Mesenteric fat pad (tissue), 1 donor: ENCODE results near the gene FBXL14. TPM values are rescaled to one million over a fixed set of nuclear protein-coding genes. Genes with fewer than 3 reads are reported as not detected.

Experiments
- DNase-seq: peaks from one replicate; pipeline ENCODE4 v3.0.0-alpha.2; 2020; ENCODE audit warnings: low spot score
- total RNA-seq: library from RNA; stranded (reverse); fragmentation: NEBNext Ultra II Directional; extraction: Animal tissue kit (Norgen Biotek cat#: 25700); gene quantifications from one replicate; pipeline ENCODE4 v1.2.1, GENCODE V29; 2021
- donor health status: DM: yes; HTN: yes; CAD: no.

FBXL14 gene
- total RNA-seq, 1 donor from 2014 or later: 8.4 TPM

DNA sequence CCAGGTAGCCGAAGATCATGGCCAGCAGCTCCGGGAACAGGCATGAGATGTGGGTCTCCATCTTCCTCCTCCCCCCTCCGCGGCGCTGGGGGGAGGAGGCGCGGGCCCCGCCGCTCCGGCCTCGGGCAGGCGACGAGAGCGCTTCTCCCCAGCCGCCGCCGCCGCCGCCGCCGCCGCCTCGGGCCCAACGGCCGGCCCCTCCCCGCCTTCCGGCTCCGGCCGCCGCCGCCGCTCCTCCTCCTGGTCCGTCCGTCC is 448 bp downstream of the FBXL14 start:
- no peak for DNase-seq

DNA sequence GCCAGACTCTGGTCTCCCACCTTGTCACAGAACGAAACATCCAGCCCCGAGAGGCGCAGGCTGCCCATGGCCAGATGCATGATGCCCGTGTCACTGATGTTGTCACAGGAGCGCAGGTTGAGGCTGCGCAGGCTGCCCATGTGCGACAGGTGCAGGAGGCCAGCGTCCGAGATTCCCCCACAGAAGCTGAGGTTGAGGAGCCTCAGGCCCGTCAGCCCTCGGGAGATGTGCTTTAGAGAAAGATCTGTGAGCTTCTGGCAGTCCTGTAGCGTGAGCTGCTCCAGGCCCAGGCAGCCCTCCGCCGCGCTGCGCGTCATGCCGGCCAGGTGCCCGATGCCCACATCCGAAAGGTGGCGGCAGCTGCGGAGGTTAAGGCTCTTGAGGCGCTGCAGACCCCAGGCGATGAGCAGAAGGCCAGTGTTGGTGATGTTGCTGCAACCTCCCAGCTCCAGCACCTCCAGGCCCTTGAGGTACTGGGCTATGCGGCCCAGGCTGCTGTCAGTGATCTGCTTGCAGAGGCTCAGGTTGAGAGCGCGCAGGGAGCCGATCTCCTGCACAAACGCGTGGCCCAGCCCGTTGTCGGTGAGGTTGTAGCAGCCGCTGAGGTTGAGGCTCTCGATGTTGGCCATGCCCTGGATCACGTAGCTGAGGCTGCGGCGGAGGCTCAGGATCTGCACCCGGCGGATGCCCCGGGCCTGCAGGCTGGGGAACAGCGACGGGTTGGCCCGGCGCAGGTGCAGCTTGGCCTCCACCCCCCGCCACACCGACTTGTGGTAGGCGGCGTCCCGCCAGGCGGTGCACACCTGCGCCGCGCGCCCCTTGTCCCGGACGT is 991 bp downstream of the FBXL14 start:
- DNase-seq: no peak

DNA sequence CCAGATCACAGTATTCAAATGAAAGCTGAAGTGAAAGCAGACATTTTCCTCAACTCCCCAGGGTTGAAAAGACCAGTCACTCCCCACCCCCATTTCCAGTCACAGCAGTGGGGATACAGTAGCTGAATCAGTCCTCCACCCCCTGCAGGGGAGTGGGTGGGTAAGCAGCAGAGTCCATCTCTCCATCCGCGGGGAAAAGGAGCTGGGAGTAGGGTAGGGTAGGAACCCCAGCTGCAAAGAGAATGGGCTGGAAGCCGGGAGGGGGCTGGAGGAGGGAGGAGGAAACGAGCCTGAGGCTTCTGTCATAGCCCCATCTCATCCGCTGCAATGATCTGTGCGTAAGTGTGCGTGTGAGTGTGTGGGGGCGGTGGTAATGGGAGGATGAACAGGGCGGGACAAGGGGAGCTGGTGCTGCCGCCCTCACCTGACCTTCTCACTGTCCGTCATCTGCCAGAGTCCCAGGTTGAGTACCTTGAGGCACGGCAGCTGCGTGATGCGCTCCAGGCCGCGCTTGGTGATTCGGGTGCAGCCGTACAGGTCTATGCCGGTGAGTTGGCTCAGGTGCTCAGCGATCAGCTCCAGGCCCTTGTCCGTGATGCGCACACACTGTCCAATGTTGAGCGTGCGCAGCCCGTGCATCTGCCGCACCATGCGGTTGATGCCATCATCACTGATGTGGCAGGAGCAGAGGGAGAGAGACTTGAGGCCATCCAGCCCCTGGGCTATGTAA is 1.8 kb downstream of the FBXL14 start:
- DNase-seq: no peak

DNA sequence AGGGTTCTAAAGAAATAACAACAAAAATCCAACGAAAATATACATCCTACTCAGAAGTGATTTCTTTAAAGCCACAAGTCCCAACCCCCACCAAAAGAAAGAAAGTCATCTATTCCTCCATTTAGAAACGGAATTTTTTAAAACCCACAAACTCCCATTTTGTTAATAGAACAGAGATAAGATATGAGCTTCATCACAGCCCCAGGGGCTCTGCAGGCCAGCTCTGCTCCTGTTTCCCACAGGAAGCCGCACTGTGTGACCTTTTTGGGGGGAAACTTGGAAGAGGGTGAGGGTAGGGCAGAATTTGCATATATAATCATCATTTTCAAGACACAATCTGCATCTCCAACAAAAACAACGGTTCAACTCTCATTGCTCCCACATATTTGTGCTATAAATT is 2.8 kb downstream of the FBXL14 start:
- DNase-seq: no peak

DNA sequence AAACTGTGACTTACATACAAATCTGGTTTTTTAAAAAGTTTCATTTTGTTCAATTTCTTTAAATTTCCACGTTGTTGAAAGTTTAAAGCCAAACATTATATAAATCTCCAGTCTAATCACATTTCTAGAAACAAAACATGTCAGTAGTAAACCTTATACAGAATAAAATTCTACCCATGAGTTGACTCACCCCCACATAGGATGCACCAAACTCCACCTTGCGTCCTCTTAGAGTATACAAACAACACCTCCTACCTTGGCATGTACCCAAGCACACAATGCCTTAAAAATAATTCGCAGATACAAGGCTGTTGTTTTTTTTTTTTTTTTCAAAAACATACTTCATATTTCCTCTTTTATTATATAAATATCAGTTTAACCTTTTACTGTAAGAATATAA is 3.3 kb downstream of the FBXL14 start:
- no peak for DNase-seq

DNA sequence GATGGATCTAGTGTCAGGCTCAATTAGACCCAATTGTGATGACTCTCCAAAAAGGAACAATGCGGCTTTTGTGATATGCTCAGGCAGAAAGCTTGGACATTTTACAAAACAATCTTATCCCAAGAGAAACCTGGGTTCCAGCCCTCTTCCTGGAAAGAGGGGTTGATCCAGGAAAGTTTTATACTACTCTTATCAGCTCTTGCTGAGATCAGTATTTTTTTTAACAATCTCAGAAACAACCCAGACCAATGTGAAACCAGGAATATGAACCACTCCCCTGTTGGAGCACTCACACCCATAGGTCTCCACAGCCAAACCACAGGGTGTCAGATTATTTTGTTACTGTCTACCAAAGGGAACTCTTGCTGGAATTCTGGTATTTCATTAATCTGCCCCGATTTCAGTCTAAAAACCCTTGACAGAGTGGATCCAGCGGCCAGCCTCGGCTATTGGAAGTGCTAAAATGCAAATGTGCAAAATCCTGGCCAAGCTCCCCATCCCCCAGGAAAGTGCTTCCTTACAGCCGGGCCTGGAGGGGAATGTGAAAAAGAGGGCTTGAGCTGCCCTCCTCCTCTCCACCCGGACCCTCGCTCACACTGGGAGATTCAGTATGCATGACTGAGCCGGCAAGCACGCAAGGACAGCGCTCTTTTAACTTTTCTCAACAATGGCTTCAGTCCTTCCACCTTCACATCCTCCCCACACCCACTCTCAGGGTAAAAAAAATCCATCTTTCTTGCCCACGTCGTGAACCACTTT is 4.0 kb downstream of the FBXL14 start:
- no peak for DNase-seq

DNA sequence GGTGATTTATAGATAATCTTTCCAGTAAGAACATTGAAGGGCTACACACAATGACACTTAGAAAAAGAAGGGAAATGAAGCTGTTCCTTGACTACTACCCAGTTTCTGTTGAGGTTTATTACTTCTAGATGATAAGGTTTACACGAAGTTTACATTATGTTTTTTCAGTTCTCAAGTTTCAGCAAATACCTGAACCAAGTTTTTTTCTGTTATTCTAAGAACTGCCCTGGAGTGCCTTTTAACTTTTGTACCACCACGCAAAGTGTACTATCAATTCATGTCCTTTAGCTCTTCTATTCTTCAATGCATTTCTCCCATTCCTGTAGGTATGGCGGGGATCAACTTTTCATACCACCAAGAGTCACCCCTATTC is 5.8 kb downstream of the FBXL14 start:
- no peak for DNase-seq

DNA sequence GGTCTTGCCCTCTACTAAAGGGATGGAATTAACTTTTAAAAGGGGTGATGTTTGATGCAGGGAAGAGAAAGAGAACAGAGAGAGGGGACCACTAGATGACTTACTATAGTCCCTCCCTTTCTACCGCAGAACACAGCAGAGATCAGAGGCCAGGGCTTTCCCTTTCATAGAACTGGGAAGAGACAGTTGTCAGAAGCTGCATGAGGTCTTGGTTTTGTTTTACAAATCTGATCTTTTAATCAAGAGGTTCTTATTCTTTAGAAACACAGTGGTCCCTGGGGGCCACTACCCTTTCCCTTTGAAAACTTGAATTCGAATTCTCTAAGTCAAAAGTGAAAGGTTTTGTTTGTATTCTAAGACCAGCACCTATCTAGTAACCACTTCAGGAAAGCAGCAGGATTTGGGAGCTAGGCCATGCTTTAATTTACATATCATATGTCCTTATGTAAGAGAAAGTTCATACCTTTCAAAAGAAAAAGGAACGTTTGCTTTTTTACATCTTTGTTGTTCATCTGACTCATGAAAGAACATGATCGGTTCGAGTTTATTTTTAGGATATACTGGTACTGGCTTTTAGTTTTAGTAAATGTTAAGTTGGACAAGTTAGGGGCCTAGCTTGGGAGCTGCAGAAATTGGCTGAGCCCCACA is 6.3 kb downstream of the FBXL14 start:
- no peak for DNase-seq

DNA sequence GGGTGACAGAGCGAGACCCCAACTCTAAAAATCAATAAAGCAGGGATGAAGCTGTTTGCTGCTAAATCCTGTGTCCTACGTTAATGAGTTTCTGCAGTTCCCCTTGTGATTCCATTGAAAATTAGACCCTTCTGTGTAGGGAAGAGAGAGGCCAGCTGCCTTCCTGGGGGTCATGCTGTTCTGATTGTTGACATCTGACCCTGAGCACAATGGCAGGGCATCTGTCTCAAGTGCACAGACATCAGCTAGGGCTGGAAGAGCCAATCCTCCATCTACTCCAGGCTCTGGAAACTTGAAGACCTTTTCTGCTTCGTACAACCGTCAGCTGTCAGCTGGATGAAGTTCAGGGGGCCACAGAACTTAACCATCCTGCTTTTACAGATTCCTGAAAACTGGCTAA is 10.1 kb downstream of the FBXL14 start:
- DNase-seq: no peak

DNA sequence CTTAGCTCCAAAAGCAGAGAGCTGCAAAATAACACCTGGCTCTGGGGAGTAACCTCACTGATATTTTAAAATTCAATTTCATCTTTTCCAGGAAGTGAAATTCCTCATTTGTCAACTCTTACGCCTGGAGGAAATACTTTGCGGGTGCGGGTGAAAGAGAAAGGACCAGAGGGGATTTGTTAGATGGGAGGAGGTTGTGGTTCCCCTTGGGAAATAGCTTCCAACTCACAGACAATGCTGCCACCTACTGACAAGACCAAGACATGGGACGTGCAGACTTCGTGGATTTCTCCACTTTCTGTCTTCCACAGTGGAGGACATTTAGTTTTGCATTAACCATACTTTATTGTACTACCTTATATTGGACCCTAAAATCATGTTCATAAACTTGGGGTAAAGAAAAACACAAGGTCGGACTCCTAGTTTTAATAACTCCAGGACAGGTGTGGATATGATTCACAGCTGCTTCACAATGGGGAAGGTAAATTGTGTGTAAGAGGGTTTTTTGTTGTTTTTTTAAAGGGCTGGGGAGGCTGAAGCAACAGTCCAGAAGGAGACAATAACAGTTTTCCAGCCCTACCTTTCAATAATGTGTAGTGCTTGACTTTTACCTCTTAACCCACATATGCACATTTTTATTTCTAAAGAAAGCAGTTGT is 10.8 kb downstream of the FBXL14 start:
- DNase-seq: no peak

DNA sequence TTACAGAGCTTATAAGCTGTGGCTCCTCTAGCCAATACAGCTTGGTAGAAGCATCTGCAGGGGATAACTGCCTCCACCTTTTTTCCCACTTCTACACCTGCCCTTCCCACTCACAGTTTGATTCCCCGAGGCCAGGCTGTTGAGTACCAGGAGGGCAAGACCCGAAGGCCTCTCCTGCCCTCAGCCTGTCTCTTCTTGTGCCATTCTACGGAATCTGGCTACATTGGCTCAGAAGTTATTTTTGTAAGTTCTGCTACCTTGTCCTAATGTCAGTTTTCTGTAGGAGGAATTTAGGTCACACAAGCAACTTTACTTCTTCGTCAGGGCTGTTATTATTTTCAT is 11.7 kb downstream of the FBXL14 start:
- no peak for DNase-seq

DNA sequence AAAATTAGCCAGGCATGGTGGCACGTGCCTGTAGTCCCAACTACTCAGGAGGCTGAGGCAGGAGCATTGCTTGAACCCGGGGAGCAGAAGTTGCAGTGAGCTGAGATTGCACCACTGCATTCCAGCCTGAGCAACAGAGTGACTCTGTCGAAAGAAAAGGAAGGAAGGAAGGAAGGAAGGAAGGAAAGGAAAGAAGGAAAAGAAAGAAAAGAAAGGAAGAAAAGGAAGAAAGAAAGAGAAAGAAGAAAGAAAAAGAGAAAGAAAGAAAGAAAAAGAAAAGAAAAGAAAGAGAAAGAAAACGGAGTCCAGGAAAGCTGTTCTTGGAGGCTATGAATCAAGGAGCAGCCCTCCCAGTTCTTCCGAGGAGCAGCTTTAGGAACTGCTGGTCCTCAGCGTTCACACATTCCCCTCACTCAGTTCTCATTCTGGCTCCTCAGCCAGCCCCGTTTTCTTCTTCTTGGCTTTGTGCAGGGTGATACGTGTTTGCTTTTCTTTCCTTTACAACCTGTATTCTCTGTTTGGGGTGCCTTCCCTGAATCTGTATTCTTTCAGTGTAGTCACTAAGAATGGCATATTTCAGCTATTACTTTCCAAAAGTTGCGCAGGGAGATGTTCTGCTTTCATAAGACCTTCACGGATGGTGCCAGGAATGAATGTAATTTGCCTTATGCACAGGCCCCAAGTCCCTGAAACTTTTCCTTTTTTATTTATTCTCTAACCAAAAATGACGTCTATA is 12.2 kb downstream of the FBXL14 start:
- no peak for DNase-seq

DNA sequence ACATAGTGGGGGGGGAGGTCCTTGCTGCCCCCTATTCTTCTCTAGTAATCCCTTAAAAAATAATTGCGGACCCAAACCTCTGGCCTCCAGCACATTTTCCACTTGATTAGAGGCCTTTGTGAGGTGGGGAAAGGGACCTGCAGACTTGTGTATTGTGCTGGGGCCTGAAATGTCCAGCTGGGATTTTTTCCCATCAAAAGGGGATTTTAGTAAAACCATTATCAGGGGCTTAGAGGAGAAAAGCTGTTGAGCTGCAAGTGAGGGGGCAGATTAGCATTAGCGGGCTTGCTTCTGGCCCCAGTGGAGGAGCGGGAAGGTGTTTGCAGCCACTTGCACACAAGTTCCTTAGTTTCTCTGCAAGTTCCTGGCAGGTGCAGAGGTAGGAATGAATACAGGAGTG is 13.9 kb downstream of the FBXL14 start:
- DNase-seq: no peak

DNA sequence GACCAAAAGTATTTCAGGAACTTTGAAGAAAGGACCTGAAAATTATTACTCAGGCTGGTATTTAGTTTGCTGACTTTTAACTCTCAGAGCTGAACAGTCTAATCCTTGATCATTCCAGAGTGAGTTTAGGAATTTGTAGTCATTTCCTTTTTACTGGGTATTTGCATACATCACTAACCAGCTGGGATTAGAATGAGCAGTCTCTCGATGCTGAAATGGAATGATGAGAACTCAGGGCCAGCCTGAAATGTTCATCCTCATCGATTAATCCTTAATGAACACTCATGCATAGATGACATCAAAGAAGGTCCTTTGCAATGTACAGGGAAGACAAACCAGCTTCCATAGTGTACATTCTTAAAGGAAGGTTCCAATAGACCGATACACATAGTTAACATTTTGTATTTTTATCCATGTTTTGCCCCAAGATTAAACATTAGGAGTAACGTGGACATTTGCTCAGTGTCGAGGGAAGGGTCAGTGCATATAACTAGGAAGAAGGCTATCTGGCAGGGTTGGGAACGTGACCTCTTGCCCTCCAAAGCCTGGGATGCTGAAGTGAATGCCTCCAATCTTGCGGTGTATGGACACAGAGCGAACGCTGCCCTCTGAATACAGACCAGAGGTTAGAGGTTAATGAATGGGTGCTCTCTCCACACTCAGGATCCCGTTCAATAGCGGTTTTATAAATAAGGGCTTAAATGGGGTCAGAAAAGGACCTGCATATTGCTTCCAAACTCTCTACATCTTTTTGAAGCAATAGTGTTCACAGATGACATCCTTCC is 14.5 kb downstream of the FBXL14 start:
- no peak for DNase-seq

DNA sequence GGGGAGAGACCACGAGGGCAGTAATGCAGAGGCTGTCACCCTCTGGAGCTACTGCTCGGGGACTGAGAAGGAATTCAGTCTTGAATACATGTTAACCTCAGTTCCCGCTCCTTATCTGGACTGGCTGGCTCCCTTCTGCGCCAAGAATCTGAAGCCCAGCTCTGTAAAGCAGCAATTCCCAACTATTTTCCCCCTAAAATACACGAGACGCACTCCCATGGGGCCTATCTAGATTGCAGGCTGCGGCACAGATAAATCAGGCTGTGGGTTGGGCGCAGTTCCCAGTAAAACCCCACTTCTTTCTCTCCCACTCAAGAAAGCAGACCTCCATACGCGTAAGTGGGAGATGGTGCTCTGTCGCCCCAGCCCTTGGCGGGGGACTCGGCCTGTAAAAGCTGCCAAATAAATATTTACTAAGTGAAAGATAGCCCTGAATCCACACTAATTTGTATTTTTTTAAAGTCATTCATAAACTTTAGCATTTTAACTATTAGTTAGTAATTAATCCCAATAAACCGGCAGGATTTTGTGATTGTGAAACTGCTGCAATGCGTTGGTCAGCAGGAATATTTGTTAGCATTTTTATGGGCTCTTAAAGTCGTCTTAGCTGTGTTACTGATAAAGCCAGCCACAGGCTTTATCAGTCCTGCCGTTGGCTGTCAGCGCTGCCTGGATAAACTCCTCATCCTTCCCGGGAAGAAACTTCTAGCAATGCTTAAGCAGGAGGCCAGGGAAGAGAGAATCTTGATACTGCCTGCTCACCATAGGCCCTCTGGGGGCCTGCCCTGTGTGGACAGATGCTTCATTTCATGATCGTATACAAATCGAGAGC is 17.8 kb downstream of the FBXL14 start:
- DNase-seq: no peak

DNA sequence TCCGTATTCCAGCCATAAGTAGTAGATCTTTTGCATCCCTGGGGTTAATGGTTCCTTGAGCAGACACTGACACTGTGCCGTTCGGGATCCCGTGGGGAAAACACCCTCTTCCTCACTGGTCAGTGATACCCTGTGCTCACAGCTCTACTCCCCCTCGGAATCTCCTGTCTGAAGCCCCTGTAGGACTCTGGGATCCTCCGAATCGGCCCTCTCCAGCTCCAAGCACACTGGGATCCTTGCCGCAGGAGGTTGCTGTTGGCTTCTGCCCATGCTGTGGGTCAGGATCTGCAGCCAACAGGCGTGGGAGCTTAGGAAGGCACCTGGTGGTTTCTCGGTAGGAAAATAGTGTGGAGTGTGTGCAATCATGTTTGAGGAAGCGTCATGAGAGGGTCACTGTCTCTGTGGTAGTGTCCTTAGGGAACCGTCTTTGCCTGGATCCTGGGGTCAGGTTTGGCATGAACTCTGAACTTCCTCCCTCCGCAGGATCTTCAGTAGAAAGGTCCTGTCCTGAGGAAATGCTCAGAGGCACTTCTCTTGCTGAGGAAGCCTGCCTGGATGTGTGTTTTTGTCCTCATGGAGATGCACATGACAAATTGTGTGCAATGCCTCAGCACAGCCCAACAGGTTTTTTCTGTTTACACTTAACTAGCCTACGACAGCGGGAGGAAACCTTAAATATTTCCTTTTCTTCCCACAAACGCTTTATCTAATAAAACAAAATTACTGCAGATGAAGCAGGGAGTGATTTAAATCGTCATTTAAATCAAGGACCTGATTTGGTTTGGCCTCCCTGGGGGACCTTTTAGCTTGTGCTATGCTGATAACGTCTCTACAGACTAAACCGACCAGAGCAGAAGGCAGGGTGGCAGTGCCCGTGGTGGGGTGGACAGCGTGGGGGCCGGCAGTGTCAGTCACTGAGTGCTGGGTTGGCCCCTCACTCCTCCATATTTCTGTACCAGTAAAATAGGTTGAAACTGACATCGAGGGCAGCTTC is 18.7 kb downstream of the FBXL14 start:
- no peak for DNase-seq

DNA sequence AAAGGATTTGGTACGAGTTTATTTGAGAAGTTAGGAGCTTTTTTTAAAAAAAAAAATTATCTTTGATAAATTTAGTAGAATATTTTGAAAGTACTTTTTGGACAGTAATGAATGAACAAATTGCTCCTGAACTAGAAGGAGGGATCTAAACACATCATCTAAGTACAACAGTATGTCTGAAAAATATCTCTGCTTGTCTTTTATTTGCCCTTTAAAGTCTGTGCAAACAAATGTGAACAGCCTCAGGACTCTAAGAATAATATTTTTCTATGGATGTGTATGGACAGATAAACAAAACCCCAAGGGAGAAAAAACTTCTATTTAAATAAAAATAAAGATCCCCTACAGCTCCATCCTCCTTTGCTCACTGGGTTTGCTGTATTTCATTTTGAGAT is 19.5 kb downstream of the FBXL14 start:
- no peak for DNase-seq
